Loucy (cell line): Measurements from ENCODE around the gene CA5A.
"Not testable (repeated sequence)": the region's sequence is repeated elsewhere in the genome, so short reads cannot be mapped to it uniquely, and the experiment has no call there.

Experiments
- EZH2phosphoT487 ChIP-seq: fragments of 200-600 bp; IDR thresholded peaks from 2 replicates; pipeline ENCODE4 v1.6.1; 2018; ENCODE audit warnings: antibody characterized with exemption, mild to moderate bottlenecking, moderate library complexity, borderline replicate concordance
- TF ChIP-seq, protein P1 (sequence below): fragments of 200-600 bp; sonication (generic); conservative IDR thresholded peaks from 2 replicates; pipeline ENCODE4 v1.5.1; 2014; ENCODE audit warnings: mild to moderate bottlenecking, antibody characterized with exemption, low read length

DNA sequence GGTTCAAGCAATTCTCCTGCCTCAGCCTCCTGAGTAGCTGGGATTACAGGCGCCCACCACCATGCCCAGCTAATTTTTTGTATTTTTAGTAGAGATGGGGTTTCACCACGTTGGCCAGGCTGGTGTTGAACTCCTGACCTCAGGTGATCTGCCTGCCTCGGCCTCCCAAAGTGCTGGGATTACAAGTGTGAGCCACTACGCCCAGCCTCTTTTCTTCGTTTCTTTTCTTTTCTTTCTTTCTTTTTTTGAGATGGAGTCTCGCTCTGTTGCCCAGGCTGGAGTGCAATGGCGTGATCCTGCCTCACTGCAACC, 858 bp upstream of the CA5A start:
- TF ChIP-seq, protein P1, sequence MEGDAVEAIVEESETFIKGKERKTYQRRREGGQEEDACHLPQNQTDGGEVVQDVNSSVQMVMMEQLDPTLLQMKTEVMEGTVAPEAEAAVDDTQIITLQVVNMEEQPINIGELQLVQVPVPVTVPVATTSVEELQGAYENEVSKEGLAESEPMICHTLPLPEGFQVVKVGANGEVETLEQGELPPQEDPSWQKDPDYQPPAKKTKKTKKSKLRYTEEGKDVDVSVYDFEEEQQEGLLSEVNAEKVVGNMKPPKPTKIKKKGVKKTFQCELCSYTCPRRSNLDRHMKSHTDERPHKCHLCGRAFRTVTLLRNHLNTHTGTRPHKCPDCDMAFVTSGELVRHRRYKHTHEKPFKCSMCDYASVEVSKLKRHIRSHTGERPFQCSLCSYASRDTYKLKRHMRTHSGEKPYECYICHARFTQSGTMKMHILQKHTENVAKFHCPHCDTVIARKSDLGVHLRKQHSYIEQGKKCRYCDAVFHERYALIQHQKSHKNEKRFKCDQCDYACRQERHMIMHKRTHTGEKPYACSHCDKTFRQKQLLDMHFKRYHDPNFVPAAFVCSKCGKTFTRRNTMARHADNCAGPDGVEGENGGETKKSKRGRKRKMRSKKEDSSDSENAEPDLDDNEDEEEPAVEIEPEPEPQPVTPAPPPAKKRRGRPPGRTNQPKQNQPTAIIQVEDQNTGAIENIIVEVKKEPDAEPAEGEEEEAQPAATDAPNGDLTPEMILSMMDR: not testable (repeated sequence)
- TF ChIP-seq EZH2phosphoT487: not testable (repeated sequence)
